ENCODE results near the gene FAM53B. TPM values are rescaled to one million over a fixed set of nuclear protein-coding genes. Genes with fewer than 3 reads are reported as not detected.
A peak's percentile ranks its signal among the peaks of the same experiment; 100 is the strongest.

Gene FAM53B
- total RNA-seq, 2 donors from 2014 or later: 19.3 to 22.6 TPM

GRCh38 chr10:124725171-124725631 lies 19.0 kb downstream of the FAM53B start:
- Histone ChIP-seq H3K4me3 (ENCODE audit: low read length) (no peak overlapping the region), H3K4me1 (ENCODE audit: control insufficient read depth, insufficient read depth, low read length) (peaks cover 26% of the 10 kb centered on the region), H3K27ac (ENCODE audit: low read depth, low read length) (no peak overlapping the region), H3K9me3 (ENCODE audit: control insufficient read depth, low read length) (no peaks in the 10 kb centered on the region), H3K36me3 (ENCODE audit: control insufficient read depth, insufficient read depth, low read length) (peaks cover 5% of the 10 kb centered on the region), H3K9ac (ENCODE audit: extremely low read depth, low read length, poor library complexity, severe bottlenecking) (no peak overlapping the region), H3K27me3 (ENCODE audit: control insufficient read depth, insufficient read depth, low read length, poor library complexity, severe bottlenecking) (no peaks in the 10 kb centered on the region)
- no peak for DNase-seq
- no peaks in the 10 kb centered on the region for H3K9me3 Mint-ChIP-seq
- 87 to 88% methylated on average over 9 of the region's 9 CpGs for WGBS, 2 experiments (ENCODE audit: insufficient coverage in 1 of 2, insufficient read length in 1 of 2)
- H3K27ac Mint-ChIP-seq: no peak overlapping the region
- TF ChIP-seq CTCF (conservative IDR thresholded peaks at IDR 0.05): no peak
- peaks cover 7% of the 10 kb centered on the region for H3K36me3 Mint-ChIP-seq (ENCODE audit: low read depth)
- peaks cover 39% of the 10 kb centered on the region for H3K4me1 Mint-ChIP-seq
- H3K27me3 Mint-ChIP-seq (ENCODE audit: insufficient read depth): no peaks in the 10 kb centered on the region
- no peak overlapping the region for H3K4me3 Mint-ChIP-seq

- DNase-seq: no peak
- no peaks in the 10 kb centered on the region for H3K27me3 ChIP-seq (ENCODE audit: control insufficient read depth, insufficient read depth, low read length, poor library complexity, severe bottlenecking)
- peak overlapping the region; percentile 96 for H3K27ac Mint-ChIP-seq
- H3K9ac ChIP-seq (ENCODE audit: extremely low read depth, low read length, poor library complexity, severe bottlenecking): no peak overlapping the region
- peaks cover 26% of the 10 kb centered on the region for H3K4me1 ChIP-seq (ENCODE audit: control insufficient read depth, insufficient read depth, low read length)
- H3K27me3 Mint-ChIP-seq (ENCODE audit: insufficient read depth): no peaks in the 10 kb centered on the region
- peaks cover 5% of the 10 kb centered on the region for H3K36me3 ChIP-seq (ENCODE audit: control insufficient read depth, insufficient read depth, low read length)
- no peak for TF ChIP-seq CTCF (conservative IDR thresholded peaks at IDR 0.05)
- no peak overlapping the region for H3K4me3 Mint-ChIP-seq
- H3K36me3 Mint-ChIP-seq (ENCODE audit: low read depth): peaks cover 7% of the 10 kb centered on the region
- 84 to 88% methylated on average over 10 to 20 of the region's 20 CpGs for WGBS, 2 experiments (ENCODE audit: insufficient coverage in 1 of 2, insufficient read length in 1 of 2)
- H3K9me3 ChIP-seq (ENCODE audit: control insufficient read depth, low read length): no peaks in the 10 kb centered on the region
- no peak overlapping the region for H3K27ac ChIP-seq (ENCODE audit: low read depth, low read length)
- H3K4me1 Mint-ChIP-seq: peaks cover 41% of the 10 kb centered on the region
- H3K9me3 Mint-ChIP-seq: no peaks in the 10 kb centered on the region
- no peak overlapping the region for H3K4me3 ChIP-seq (ENCODE audit: low read length)
Measured at GRCh38 chr10:124724279-124725027, 19.7 kb downstream of the FAM53B start.

GRCh38 chr10:124723826-124724225 lies 20.4 kb downstream of the FAM53B start:
- Mint-ChIP-seq H3K4me3 (no peak overlapping the region), H3K9me3 (no peaks in the 10 kb centered on the region), H3K27me3 (ENCODE audit: insufficient read depth) (no peaks in the 10 kb centered on the region), H3K4me1 (peaks cover 41% of the 10 kb centered on the region), H3K27ac (peak overlapping the region; percentile 96), H3K36me3 (ENCODE audit: low read depth) (peaks cover 7% of the 10 kb centered on the region)
- WGBS, 2 experiments (ENCODE audit: insufficient coverage in 1 of 2, insufficient read length in 1 of 2): 94% methylated on average over 9 of the region's 9 CpGs
- Histone ChIP-seq H3K27me3 (ENCODE audit: control insufficient read depth, insufficient read depth, low read length, poor library complexity, severe bottlenecking) (no peaks in the 10 kb centered on the region), H3K4me1 (ENCODE audit: control insufficient read depth, insufficient read depth, low read length) (peaks cover 24% of the 10 kb centered on the region), H3K36me3 (ENCODE audit: control insufficient read depth, insufficient read depth, low read length) (peaks cover 5% of the 10 kb centered on the region), H3K9me3 (ENCODE audit: control insufficient read depth, low read length) (no peaks in the 10 kb centered on the region), H3K27ac (ENCODE audit: low read depth, low read length) (no peak overlapping the region), H3K9ac (ENCODE audit: extremely low read depth, low read length, poor library complexity, severe bottlenecking) (peak overlapping the region; percentile 9), H3K4me3 (ENCODE audit: low read length) (no peak overlapping the region)
- no peak for DNase-seq
- no peak for TF ChIP-seq CTCF (conservative IDR thresholded peaks at IDR 0.05)
